Esophagus squamous epithelium (tissue), 4 donors: ENCODE data around the gene TRIM32.

Experiments used
- CTCF ChIP-seq, 6 experiments: fragments of 450-650 bp in 4 of 6; fragments of 200-600 bp in 2 of 6; sonication (generic) in 2 of 6; IDR thresholded peaks; one replicate each; pipeline ENCODE4 v1.5.1; 2016 to 2019; ENCODE audit warnings: antibody characterized with exemption in 6 of 6, mild to moderate bottlenecking in 4 of 6, moderate library complexity in 4 of 6
- POLR2A ChIP-seq, 4 donors: fragments of 450-650 bp; IDR thresholded peaks; one replicate each; pipeline ENCODE4 v1.6.1; 2017; ENCODE audit warnings: antibody characterized with exemption in 4 of 4, mild to moderate bottlenecking in 4 of 4, moderate library complexity in 3 of 4

DNA sequence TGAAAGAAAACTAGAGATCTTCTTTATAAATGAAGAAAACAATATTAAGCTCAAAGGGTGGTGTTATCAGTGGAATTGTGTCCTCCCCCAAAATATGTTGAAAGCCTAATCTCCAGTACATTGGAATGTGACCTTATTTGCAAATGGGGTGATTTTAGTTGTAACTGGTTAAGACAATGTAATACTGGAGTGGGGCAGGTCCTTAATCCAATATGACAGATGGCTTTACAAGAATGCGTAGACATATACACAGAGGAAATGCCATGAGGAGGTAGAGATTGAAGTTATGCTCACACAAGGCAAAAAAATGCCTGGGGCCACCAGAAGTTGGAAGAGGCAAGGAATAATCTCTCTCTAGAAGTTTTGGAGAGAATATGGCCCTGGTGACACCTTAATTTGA, 13.7 kb upstream of the TRIM32 start:
- TF ChIP-seq CTCF (IDR thresholded peaks at IDR 0.05) (no peak), POLR2A (IDR thresholded peaks at IDR 0.05) (no peak)
